WTC11 (cell line): ENCODE measurements around the gene NAA60. TPM values are rescaled to one million over a fixed set of nuclear protein-coding genes. Genes with fewer than 3 reads are reported as not detected.
A peak's percentile ranks its signal among the peaks of the same experiment; 100 is the strongest.

ENCODE experiments used
- ATAC-seq: fragments of 200-7000 bp; cut with Tn5 transposase; 2 replicates; pipeline ENCODE4 v1.10.0; 2021; ENCODE audit warnings: mild to moderate bottlenecking, moderate library complexity
- CTCF ChIA-PET: fragments of 300-600 bp; sonication (Branson Sonifier 250); formaldehyde crosslinking; loops from one replicate; lab custom pipeline; 2021; ENCODE audit warnings: antibody characterized with exemption; lab: Charles Lee
- POLR2A ChIA-PET: fragments of 350-600 bp; sonication (Branson Sonifier 250); formaldehyde crosslinking; loops from one replicate; lab custom pipeline; 2021; ENCODE audit warnings: antibody characterized with exemption; lab: Charles Lee
- DNase-seq: peaks from one replicate; pipeline ENCODE4 v3.0.0; 2021; ENCODE audit warnings: low spot score
- H3K27ac Mint-ChIP-seq: 2 replicates; pipeline ENCODE4 v1.8.0; 2021; ENCODE audit warnings: mixed read lengths
- H3K27me3 Mint-ChIP-seq: 2 replicates; pipeline ENCODE4 v1.8.0; 2021; ENCODE audit warnings: low read depth, mild to moderate bottlenecking, moderate library complexity, mixed read lengths
- H3K36me3 Mint-ChIP-seq: 2 replicates; pipeline ENCODE4 v1.8.0; 2021; ENCODE audit warnings: mixed read lengths
- H3K4me1 Mint-ChIP-seq: 2 replicates; pipeline ENCODE4 v1.8.0; 2022; ENCODE audit warnings: mixed read lengths
- H3K4me3 Mint-ChIP-seq: 2 replicates; pipeline ENCODE4 v1.8.0; 2021; ENCODE audit warnings: mild to moderate bottlenecking, moderate library complexity, mixed read lengths
- H3K9me3 Mint-ChIP-seq: 2 replicates; pipeline ENCODE4 v1.8.0; 2021; ENCODE audit warnings: mixed read lengths
- KAT7 ChIP-seq: sonication (generic); formaldehyde crosslinking; IDR thresholded peaks from 2 replicates; pipeline ENCODE4 v1.8.1; 2023; ENCODE audit warnings: missing genetic modification reagents, mild to moderate bottlenecking, borderline replicate concordance
- MAX ChIP-seq: sonication (generic); formaldehyde crosslinking; IDR thresholded peaks from 2 replicates; pipeline ENCODE4 v1.8.0; 2022; ENCODE audit warnings: mild to moderate bottlenecking, missing genetic modification reagents
- OVOL2 ChIP-seq: fragments of 250-450 bp; sonication (Bioruptor Pico); IDR thresholded peaks from 2 replicates; pipeline ENCODE4 v1.9.0; 2021; ENCODE audit warnings: mild to moderate bottlenecking, borderline replicate concordance
- ZBTB21 ChIP-seq: sonication (generic); formaldehyde crosslinking; IDR thresholded peaks from 2 replicates; pipeline ENCODE4 v1.8.1; 2023; ENCODE audit warnings: mild to moderate bottlenecking, missing genetic modification reagents, borderline replicate concordance
- ZNF263 ChIP-seq: sonication (generic); formaldehyde crosslinking; IDR thresholded peaks from 2 replicates; pipeline ENCODE4 v1.8.1; 2022; ENCODE audit warnings: low read depth, mild to moderate bottlenecking, moderate library complexity, missing genetic modification reagents
- ZNF317 ChIP-seq: sonication (generic); formaldehyde crosslinking; IDR thresholded peaks from 2 replicates; pipeline ENCODE4 v1.8.1; 2023; ENCODE audit warnings: low read depth, mild to moderate bottlenecking, moderate library complexity, missing genetic modification reagents, borderline replicate concordance
- ZNF396 ChIP-seq: fragments of 250-450 bp; sonication (Bioruptor Pico); IDR thresholded peaks from 2 replicates; pipeline ENCODE4 v1.8.0; 2021; ENCODE audit warnings: mild to moderate bottlenecking, moderate library complexity, borderline replicate concordance
- ZNF416 ChIP-seq: fragments of 250-450 bp; sonication (Bioruptor Pico); IDR thresholded peaks from 2 replicates; pipeline ENCODE4 v1.9.0; 2021; ENCODE audit warnings: mild to moderate bottlenecking, inconsistent platforms
- ZNF423 ChIP-seq: fragments of 250-450 bp; sonication (Bioruptor Pico); IDR thresholded peaks from 2 replicates; pipeline ENCODE4 v2.1.2; 2022; ENCODE audit warnings: mild to moderate bottlenecking, moderate library complexity
- ZSCAN18 ChIP-seq: fragments of 250-450 bp; sonication (Bioruptor Pico); IDR thresholded peaks from 2 replicates; pipeline ENCODE4 v2.1.2; 2022; ENCODE audit warnings: mild to moderate bottlenecking, moderate library complexity
- total RNA-seq: library from RNA; stranded (reverse); gene quantifications from 3 replicates; pipeline ENCODE4 v1.2.3, GENCODE V29; 2021
- TF ChIP-seq, protein P1 (sequence below): fragments of 250-450 bp; sonication (Bioruptor Pico); IDR thresholded peaks from 2 replicates; pipeline ENCODE4 v1.9.0; 2021; ENCODE audit warnings: mild to moderate bottlenecking
- TF ChIP-seq, protein P2 (sequence below): sonication (generic); formaldehyde crosslinking; IDR thresholded peaks from 2 replicates; pipeline ENCODE4 v1.8.0; 2022; ENCODE audit warnings: mild to moderate bottlenecking, missing genetic modification reagents

The NAA60 gene
- total RNA-seq, 1 experiment from 2014 or later = 50.3 TPM

GRCh38 chr16:3485821-3486505 is 42.5 kb downstream of the NAA60 start (continued):
- TF ChIP-seq, protein P1, sequence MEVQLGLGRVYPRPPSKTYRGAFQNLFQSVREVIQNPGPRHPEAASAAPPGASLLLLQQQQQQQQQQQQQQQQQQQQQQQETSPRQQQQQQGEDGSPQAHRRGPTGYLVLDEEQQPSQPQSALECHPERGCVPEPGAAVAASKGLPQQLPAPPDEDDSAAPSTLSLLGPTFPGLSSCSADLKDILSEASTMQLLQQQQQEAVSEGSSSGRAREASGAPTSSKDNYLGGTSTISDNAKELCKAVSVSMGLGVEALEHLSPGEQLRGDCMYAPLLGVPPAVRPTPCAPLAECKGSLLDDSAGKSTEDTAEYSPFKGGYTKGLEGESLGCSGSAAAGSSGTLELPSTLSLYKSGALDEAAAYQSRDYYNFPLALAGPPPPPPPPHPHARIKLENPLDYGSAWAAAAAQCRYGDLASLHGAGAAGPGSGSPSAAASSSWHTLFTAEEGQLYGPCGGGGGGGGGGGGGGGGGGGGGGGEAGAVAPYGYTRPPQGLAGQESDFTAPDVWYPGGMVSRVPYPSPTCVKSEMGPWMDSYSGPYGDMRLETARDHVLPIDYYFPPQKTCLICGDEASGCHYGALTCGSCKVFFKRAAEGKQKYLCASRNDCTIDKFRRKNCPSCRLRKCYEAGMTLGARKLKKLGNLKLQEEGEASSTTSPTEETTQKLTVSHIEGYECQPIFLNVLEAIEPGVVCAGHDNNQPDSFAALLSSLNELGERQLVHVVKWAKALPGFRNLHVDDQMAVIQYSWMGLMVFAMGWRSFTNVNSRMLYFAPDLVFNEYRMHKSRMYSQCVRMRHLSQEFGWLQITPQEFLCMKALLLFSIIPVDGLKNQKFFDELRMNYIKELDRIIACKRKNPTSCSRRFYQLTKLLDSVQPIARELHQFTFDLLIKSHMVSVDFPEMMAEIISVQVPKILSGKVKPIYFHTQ (CRISPR knock-in tag) = no peak
- TF ChIP-seq ZNF263 (CRISPR knock-in tag) (no peak), MAX (no peak), OVOL2 (CRISPR knock-in tag) (no peak), ZSCAN18 (CRISPR knock-in tag) (no peak), ZNF317 (CRISPR knock-in tag) (no peak), ZNF423 (CRISPR knock-in tag) (no peak), ZNF396 (CRISPR knock-in tag) (no peak)

DNA sequence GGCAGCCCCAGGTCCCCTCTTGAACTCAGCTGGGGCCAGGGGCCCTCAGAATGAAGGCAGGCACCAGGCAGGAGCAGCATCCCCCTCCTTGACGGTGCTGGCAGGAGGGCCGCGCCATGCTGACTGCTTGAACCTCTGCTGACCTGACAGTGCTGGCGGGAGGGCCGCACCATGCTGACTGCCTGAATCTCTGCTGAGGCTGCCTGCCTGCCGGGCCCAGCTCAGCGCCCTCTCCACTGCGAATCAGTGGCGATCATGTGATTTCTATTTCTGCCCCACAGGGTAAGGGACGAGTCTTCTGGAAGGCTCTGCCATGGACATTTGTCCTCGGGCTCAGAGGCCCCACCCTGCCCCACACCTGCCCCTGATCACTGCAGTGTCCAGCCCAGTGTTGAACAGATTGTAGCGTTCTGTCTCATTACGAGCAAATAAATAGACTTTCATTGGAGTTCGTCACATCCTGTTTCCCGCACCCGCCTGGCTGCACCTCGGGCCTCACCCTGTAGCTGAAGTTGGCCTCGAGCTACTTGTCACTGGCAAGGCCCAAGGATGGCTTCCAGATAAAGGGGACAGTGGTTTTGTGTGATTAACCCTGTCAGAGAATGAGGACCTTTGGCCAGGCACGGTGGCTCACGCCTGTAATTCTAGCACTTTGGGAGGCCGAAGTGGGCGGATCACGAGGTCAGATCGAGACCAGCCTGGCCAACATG is 43.2 kb downstream of the NAA60 start:
- H3K4me3 Mint-ChIP-seq = no peak overlapping the region
- TF ChIP-seq KAT7 (no peak), ZNF423 (CRISPR knock-in tag) (no peak), ZNF416 (no peak)
- TF ChIP-seq, protein P2, sequence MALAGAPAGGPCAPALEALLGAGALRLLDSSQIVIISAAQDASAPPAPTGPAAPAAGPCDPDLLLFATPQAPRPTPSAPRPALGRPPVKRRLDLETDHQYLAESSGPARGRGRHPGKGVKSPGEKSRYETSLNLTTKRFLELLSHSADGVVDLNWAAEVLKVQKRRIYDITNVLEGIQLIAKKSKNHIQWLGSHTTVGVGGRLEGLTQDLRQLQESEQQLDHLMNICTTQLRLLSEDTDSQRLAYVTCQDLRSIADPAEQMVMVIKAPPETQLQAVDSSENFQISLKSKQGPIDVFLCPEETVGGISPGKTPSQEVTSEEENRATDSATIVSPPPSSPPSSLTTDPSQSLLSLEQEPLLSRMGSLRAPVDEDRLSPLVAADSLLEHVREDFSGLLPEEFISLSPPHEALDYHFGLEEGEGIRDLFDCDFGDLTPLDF = no peak
- TF ChIP-seq, all 79 proteins: peak for 0
- H3K27ac Mint-ChIP-seq = no peak overlapping the region; the same call in 1 of the 2 replicates
- CTCF ChIA-PET = interaction anchor here (1.4 to 1.5 kb wide), 2 partner anchors 14 to 17 kb away, joined by 3 to 6 read pairs; partner anchors contain the start of gene CLUAP1
- POLR2A ChIA-PET = no interaction called here
- DNase-seq = no peak
- H3K27me3 Mint-ChIP-seq = no peaks in the 10 kb centered on the region
- ATAC-seq = no peak
- H3K36me3 Mint-ChIP-seq = peaks cover 23% of the 10 kb centered on the region
- peaks cover 1% of the 10 kb centered on the region for H3K4me1 Mint-ChIP-seq
- H3K9me3 Mint-ChIP-seq = no peaks in the 10 kb centered on the region

DNA sequence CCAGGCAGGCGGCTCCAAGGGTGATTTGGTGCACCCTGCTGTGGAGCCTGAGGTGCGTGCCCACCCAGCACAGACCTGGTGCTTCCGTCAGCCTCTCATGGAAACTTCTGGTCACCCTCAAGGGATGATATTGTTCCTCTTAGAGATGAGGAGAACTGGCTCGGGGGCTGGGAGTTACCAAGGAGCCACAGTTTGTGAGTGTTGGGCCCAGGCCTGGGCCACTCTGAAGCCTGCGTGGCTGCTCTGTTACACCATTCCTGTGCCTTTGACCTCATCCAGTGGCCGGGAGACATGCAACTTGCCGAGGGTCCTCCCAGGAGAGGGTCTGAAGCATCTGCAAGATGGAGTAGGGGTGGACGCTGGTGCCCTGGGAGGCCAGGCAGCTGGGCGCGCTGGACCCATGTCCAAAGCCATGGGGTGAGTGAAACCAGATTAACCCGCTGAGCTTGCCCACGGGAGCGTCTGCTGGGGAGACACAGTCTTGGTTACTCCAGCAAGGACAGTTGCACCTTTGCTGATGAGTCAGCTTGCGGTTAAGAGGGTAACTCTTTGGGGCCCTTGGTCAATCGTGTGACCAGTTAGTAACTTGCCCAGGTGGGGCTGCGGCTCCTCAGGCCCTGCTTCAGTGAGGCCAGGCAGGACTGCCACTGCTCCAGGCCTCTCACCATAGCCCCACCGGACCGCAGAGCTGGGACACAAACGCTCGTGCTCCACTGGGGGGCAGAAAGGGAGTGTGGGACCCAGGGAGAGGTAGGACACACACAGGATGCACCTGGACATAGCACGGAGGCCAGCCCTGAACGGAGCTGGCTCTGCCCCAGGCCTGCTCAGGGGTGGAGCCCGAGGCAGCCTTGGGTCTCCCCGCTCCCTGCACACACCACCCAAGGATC is 44.3 kb downstream of the NAA60 start:
- POLR2A ChIA-PET = no interaction called here
- no peak overlapping the region for H3K4me3 Mint-ChIP-seq
- no peaks in the 10 kb centered on the region for H3K9me3 Mint-ChIP-seq

More for the DNA sequence above, 44.3 kb downstream of the NAA60 start:
- H3K27me3 Mint-ChIP-seq = no peaks in the 10 kb centered on the region
- no peaks in the 10 kb centered on the region for H3K4me1 Mint-ChIP-seq
- no peak for TF ChIP-seq ZBTB21 (CRISPR knock-in tag)
- TF ChIP-seq, all 79 proteins: peak for 0
- DNase-seq (no peak), ATAC-seq (peak; percentile 24)
- CTCF ChIA-PET = interaction anchor here (1.2 kb wide), 1 partner anchor 13 kb away, joined by 6 read pairs; the partner anchor contains the start of gene CLUAP1
- Mint-ChIP-seq H3K27ac (peak overlapping the region; percentile 63; the same call in 1 of the 2 replicates), H3K36me3 (peaks cover 16% of the 10 kb centered on the region)
